Karpas-422 (cell line): ENCODE measurements around the gene RPL36. TPM values are rescaled to one million over a fixed set of nuclear protein-coding genes. Genes with fewer than 3 reads are reported as not detected.

ENCODE experiments used
- DNase-seq: peaks from one replicate; pipeline ENCODE4 v3.0.0-alpha.2; 2015
- H2AFZ ChIP-seq: fragments of 200-600 bp; sonication (generic); 2 replicates; pipeline ENCODE4 v1.6.1; 2014; ENCODE audit warnings: antibody characterized with exemption, low read length, mixed read lengths
- H3K27ac ChIP-seq: fragments of 200-600 bp; sonication (generic); 2 replicates; pipeline ENCODE4 v1.5.1; 2014; ENCODE audit warnings: mild to moderate bottlenecking, low read length, moderate library complexity
- H3K27me3 ChIP-seq: fragments of 200-600 bp; sonication (generic); 2 replicates; pipeline ENCODE4 v1.6.1; 2014; ENCODE audit warnings: low read length, mixed read lengths
- H3K36me3 ChIP-seq: fragments of 200-600 bp; sonication (generic); 2 replicates; pipeline ENCODE4 v1.6.1; 2014; ENCODE audit warnings: low read length, mixed read lengths; ENCODE audit not compliant: insufficient read depth
- H3K4me1 ChIP-seq: fragments of 200-600 bp; sonication (generic); 2 replicates; pipeline ENCODE4 v1.6.1; 2014; ENCODE audit warnings: mild to moderate bottlenecking, low read length, mixed read lengths
- H3K4me2 ChIP-seq: fragments of 200-600 bp; sonication (generic); 2 replicates; pipeline ENCODE4 v1.6.1; 2014; ENCODE audit warnings: low read length, low read depth, mild to moderate bottlenecking; ENCODE audit not compliant: poor library complexity, severe bottlenecking
- H3K4me3 ChIP-seq: fragments of 200-600 bp; sonication (generic); 2 replicates; pipeline ENCODE4 v1.5.1; 2014; ENCODE audit warnings: mild to moderate bottlenecking, antibody characterized with exemption, low read length, mixed read lengths
- H3K79me2 ChIP-seq: fragments of 200-600 bp; sonication (generic); 2 replicates; pipeline ENCODE4 v1.6.1; 2014; ENCODE audit warnings: mild to moderate bottlenecking, low read length, mixed read lengths
- H3K9ac ChIP-seq: fragments of 200-600 bp; sonication (generic); 2 replicates; pipeline ENCODE4 v1.6.0; 2014; ENCODE audit warnings: low read length
- H3K9me2 ChIP-seq: fragments of 200-600 bp; sonication (generic), shearing (Covaris generic); replicated peaks from 2 replicates; pipeline ENCODE4 v1.6.0; 2014; ENCODE audit warnings: mild to moderate bottlenecking, low read length, moderate library complexity; ENCODE audit not compliant: insufficient read depth
- H3K9me3 ChIP-seq: fragments of 300-700, 200-600 bp; sonication (generic); 2 replicates; pipeline ENCODE4 v1.6.1; 2014; ENCODE audit warnings: low read length, mixed read lengths
- H4K20me1 ChIP-seq: fragments of 200-600 bp; sonication (generic); 2 replicates; pipeline ENCODE4 v1.6.1; 2014; ENCODE audit warnings: mild to moderate bottlenecking, antibody characterized with exemption, low read length, low read depth; ENCODE audit not compliant: insufficient read depth
- total RNA-seq: library from RNA; depleted of rRNA; stranded (reverse); fragments of >200 nt; shearing (Covaris generic); gene quantifications from 2 replicates; pipeline ENCODE4 v1.2.3, GENCODE V29; 2014; ENCODE audit warnings: low replicate concordance

RPL36 gene
- total RNA-seq, 1 experiment from 2014 or later, result 3,189 TPM

GRCh38 chr19:5713228-5713627 lies 23.1 kb downstream of the RPL36 start:
- H3K36me3 ChIP-seq, result peaks cover 19% of the 10 kb centered on the region; the same call in 1 of the 2 replicates

GRCh38 chr19:5714816-5715215 lies 24.7 kb downstream of the RPL36 start:
- peaks cover 57% of the 10 kb centered on the region for H3K79me2 ChIP-seq
- peaks cover 19% of the 10 kb centered on the region; the same call in 1 of the 2 replicates for H3K36me3 ChIP-seq
- H3K4me1 ChIP-seq, result peaks cover 18% of the 10 kb centered on the region

More at GRCh38 chr19:5713228-5713627, 23.1 kb downstream of the RPL36 start:
- Histone ChIP-seq H3K9me3 (no peaks in the 10 kb centered on the region), H3K9me2 (no peaks in the 10 kb centered on the region), H4K20me1 (peaks cover 18% of the 10 kb centered on the region), H3K4me3 (no peak overlapping the region), H3K27me3 (no peaks in the 10 kb centered on the region), H3K9ac (no peak overlapping the region), H2AFZ (no peak overlapping the region), H3K4me2 (no peak overlapping the region), H3K4me1 (peaks cover 12% of the 10 kb centered on the region), H3K27ac (no peak overlapping the region), H3K79me2 (peaks cover 42% of the 10 kb centered on the region)
- DNase-seq, result peak; percentile 26

GRCh38 chr19:5717215-5717935 lies 27.3 kb downstream of the RPL36 start:
- DNase-seq, result no peak
- Histone ChIP-seq H3K4me3 (peak overlapping the region; percentile 82; the same call in 1 of the 2 replicates), H4K20me1 (peaks cover 18% of the 10 kb centered on the region), H3K9me2 (no peaks in the 10 kb centered on the region), H3K9me3 (no peaks in the 10 kb centered on the region), H3K79me2 (peaks cover 59% of the 10 kb centered on the region), H3K9ac (peak overlapping the region; percentile 82; the same call in 1 of the 2 replicates), H3K36me3 (peaks cover 16% of the 10 kb centered on the region; the same call in 1 of the 2 replicates), H3K4me1 (peaks cover 22% of the 10 kb centered on the region), H2AFZ (no peak overlapping the region), H3K4me2 (peak overlapping the region; percentile 98), H3K27ac (peak overlapping the region; percentile 77; the same call in 1 of the 2 replicates), H3K27me3 (no peaks in the 10 kb centered on the region)

More at GRCh38 chr19:5714816-5715215, 24.7 kb downstream of the RPL36 start:
- Histone ChIP-seq H4K20me1 (peaks cover 18% of the 10 kb centered on the region), H3K9me2 (no peaks in the 10 kb centered on the region), H3K4me3 (no peak overlapping the region), H3K4me2 (no peak overlapping the region), H3K9me3 (no peaks in the 10 kb centered on the region), H2AFZ (no peak overlapping the region), H3K27me3 (no peaks in the 10 kb centered on the region), H3K27ac (no peak overlapping the region), H3K9ac (no peak overlapping the region)
- DNase-seq, result no peak

GRCh38 chr19:5718037-5718578 lies 28.0 kb downstream of the RPL36 start:
- peak overlapping the region; percentile 82 for H3K4me3 ChIP-seq
- no peaks in the 10 kb centered on the region for H3K27me3 ChIP-seq
- peak overlapping the region; percentile 98 for H3K4me2 ChIP-seq
- H3K9me3 ChIP-seq, result no peaks in the 10 kb centered on the region
- peak overlapping the region; percentile 77; the same call in 1 of the 2 replicates for H3K27ac ChIP-seq
- no peak overlapping the region for H2AFZ ChIP-seq
- peaks cover 16% of the 10 kb centered on the region; the same call in 1 of the 2 replicates for H3K36me3 ChIP-seq
- no peak for DNase-seq
- H4K20me1 ChIP-seq, result peaks cover 18% of the 10 kb centered on the region
- H3K9ac ChIP-seq, result peak overlapping the region; percentile 82
- H3K4me1 ChIP-seq, result peaks cover 22% of the 10 kb centered on the region
- H3K9me2 ChIP-seq, result no peaks in the 10 kb centered on the region
- peaks cover 59% of the 10 kb centered on the region for H3K79me2 ChIP-seq

GRCh38 chr19:5718579-5719273 lies 28.6 kb downstream of the RPL36 start:
- no peaks in the 10 kb centered on the region for H3K9me2 ChIP-seq
- peaks cover 17% of the 10 kb centered on the region for H4K20me1 ChIP-seq
- peaks cover 56% of the 10 kb centered on the region for H3K79me2 ChIP-seq
- peak; percentile 67 for DNase-seq
- peaks cover 16% of the 10 kb centered on the region; the same call in 1 of the 2 replicates for H3K36me3 ChIP-seq
- H3K4me1 ChIP-seq, result peaks cover 22% of the 10 kb centered on the region
- H3K27me3 ChIP-seq, result no peaks in the 10 kb centered on the region
- H3K4me2 ChIP-seq, result peak overlapping the region; percentile 98
- peak overlapping the region; percentile 77; the same call in 1 of the 2 replicates for H3K27ac ChIP-seq
- peak overlapping the region; percentile 82 for H3K4me3 ChIP-seq
- H2AFZ ChIP-seq, result no peak overlapping the region
- no peaks in the 10 kb centered on the region for H3K9me3 ChIP-seq
- peak overlapping the region; percentile 82 for H3K9ac ChIP-seq

GRCh38 chr19:5719274-5719960 lies 29.3 kb downstream of the RPL36 start:
- Histone ChIP-seq H3K4me2 (peak overlapping the region; percentile 98), H2AFZ (no peak overlapping the region), H3K79me2 (peaks cover 51% of the 10 kb centered on the region), H3K27ac (peak overlapping the region; percentile 77; the same call in 1 of the 2 replicates), H3K9ac (peak overlapping the region; percentile 82), H3K9me2 (no peaks in the 10 kb centered on the region), H3K4me1 (peaks cover 22% of the 10 kb centered on the region), H3K27me3 (no peaks in the 10 kb centered on the region), H3K36me3 (peaks cover 13% of the 10 kb centered on the region; the same call in 1 of the 2 replicates), H4K20me1 (peaks cover 13% of the 10 kb centered on the region), H3K4me3 (peak overlapping the region; percentile 82), H3K9me3 (no peaks in the 10 kb centered on the region)
- DNase-seq, result peak; percentile 71

- Histone ChIP-seq H3K4me2 (peak within 1 kb of the TSS; percentile 98), H3K27ac (peak within 1 kb of the TSS; percentile 77; the same call in 1 of the 2 replicates), H3K9ac (peak within 1 kb of the TSS; percentile 82), H3K4me3 (peak within 1 kb of the TSS; percentile 82), H3K27me3 (no peaks in the 10 kb centered on the region), H3K9me2 (no peaks in the 10 kb centered on the region), H3K4me1 (peaks cover 22% of the 10 kb centered on the region), H2AFZ (peak within 1 kb of the TSS; percentile 78; the same call in 1 of the 2 replicates), H3K79me2 (peaks cover 44% of the 10 kb centered on the region), H3K9me3 (no peaks in the 10 kb centered on the region), H3K36me3 (peaks cover 9% of the 10 kb centered on the region; the same call in 1 of the 2 replicates), H4K20me1 (peaks cover 13% of the 10 kb centered on the region)
- peak; percentile 100 for DNase-seq
Observed at GRCh38 chr19:5719961-5720790, 30.1 kb downstream of the RPL36 start, which contains the start of the genes CATSPERD and LONP1. Gene CATSPERD (plus strand): TSS chr19:5720637. CDS start chr19:5720738, 101 bp downstream. Gene LONP1 (minus strand): TSS chr19:5720146. CDS start chr19:5720132, 14 bp downstream.
